Globus pallidus (tissue), 1 donor: ENCODE measurements around the gene OVCH2.

Experiments
- DNase-seq: peaks from one replicate; pipeline ENCODE4 v3.0.0-alpha.2; 2015; ENCODE audit warnings: low spot score

The OVCH2 gene

DNA sequence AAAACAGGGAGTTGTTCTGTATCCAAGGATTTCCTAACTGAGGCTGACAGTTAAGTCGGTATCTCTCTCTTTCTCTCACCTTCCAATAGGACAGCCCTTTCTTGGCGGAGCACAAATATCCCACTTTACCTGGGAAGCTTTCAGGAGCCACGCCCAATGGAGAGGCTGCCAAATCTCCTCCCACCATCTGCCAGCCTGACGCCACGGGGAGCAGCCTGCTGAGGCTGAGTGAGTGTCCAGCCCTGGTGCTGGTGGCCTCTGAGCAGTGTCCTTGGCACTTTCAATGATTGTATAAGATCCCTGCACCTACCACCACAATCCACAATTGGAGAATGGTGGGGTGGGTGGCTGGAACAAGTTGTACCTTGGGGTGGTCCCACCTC is 66.6 kb downstream of the OVCH2 start:
- DNase-seq, result no peak
